ES-I3 (cell line): ENCODE data around the gene BTC.
"Not testable (repeated sequence)": the region's sequence is repeated elsewhere in the genome, so short reads cannot be mapped to it uniquely, and the experiment has no call there.

Experiments used
- H3K36me3 ChIP-seq: 2 replicates; pipeline ENCODE4 v1.6.1; 2013; ENCODE audit warnings: mild to moderate bottlenecking, low read length, control low read depth, moderate library complexity; ENCODE audit not compliant: insufficient read depth
- H3K4me1 ChIP-seq: 2 replicates; pipeline ENCODE4 v1.6.1; 2013; ENCODE audit warnings: mild to moderate bottlenecking, control low read depth, low read length; ENCODE audit not compliant: insufficient read depth
- H3K9ac ChIP-seq: 2 replicates; pipeline ENCODE4 v1.6.1; 2013; ENCODE audit warnings: low read depth, mild to moderate bottlenecking, low read length, moderate library complexity
- H3K9me3 ChIP-seq: 2 replicates; pipeline ENCODE4 v1.6.1; 2013; ENCODE audit warnings: mild to moderate bottlenecking, low read length, moderate library complexity; ENCODE audit not compliant: control insufficient read depth, insufficient read depth

The BTC gene

GRCh38 chr4:74794382-74795010 lies at the start of gene BTC:
Gene BTC, minus strand, starts transcription at chr4:74794523. Its CDS starts 198 bp downstream, at chr4:74794325.
- no peaks in the 10 kb centered on the region for H3K9me3 ChIP-seq
- H3K36me3 ChIP-seq: no peaks in the 10 kb centered on the region
- no peaks in the 10 kb centered on the region for H3K4me1 ChIP-seq
- peak within 1 kb of the TSS; percentile 70 for H3K9ac ChIP-seq

- Histone ChIP-seq H3K9me3 (no peaks in the 10 kb centered on the region), H3K4me1 (no peaks in the 10 kb centered on the region), H3K9ac (no peak overlapping the region), H3K36me3 (no peaks in the 10 kb centered on the region)
Measured at GRCh38 chr4:74840936-74841509, 46.7 kb upstream of the BTC start.

- H3K9ac ChIP-seq: no peak overlapping the region
- H3K4me1 ChIP-seq: no peaks in the 10 kb centered on the region
- H3K36me3 ChIP-seq: no peaks in the 10 kb centered on the region
- no peaks in the 10 kb centered on the region for H3K9me3 ChIP-seq
Measured at GRCh38 chr4:74838746-74839370, 44.5 kb upstream of the BTC start.

GRCh38 chr4:74830928-74831327 lies 36.6 kb upstream of the BTC start:
- Histone ChIP-seq H3K4me1 (no peaks in the 10 kb centered on the region), H3K9me3 (no peaks in the 10 kb centered on the region; the same call in 1 of the 2 replicates), H3K36me3 (no peaks in the 10 kb centered on the region), H3K9ac (no peak overlapping the region)

- no peaks in the 10 kb centered on the region for H3K36me3 ChIP-seq
- H3K9ac ChIP-seq: no peak overlapping the region
- H3K9me3 ChIP-seq: no peaks in the 10 kb centered on the region
- H3K4me1 ChIP-seq: 0 out of 2 replicates have a peak, but pooled peaks cover 5% of the 10 kb centered on the region
Measured at GRCh38 chr4:74823194-74823593, 28.9 kb upstream of the BTC start.

GRCh38 chr4:74822603-74823002 lies 28.3 kb upstream of the BTC start:
- Histone ChIP-seq H3K4me1 (0 out of 2 replicates have a peak, but pooled peaks cover 5% of the 10 kb centered on the region), H3K36me3 (no peaks in the 10 kb centered on the region), H3K9me3 (no peaks in the 10 kb centered on the region), H3K9ac (no peak overlapping the region)

- Histone ChIP-seq H3K36me3 (no peaks in the 10 kb centered on the region), H3K9me3 (no peaks in the 10 kb centered on the region), H3K9ac (no peak overlapping the region), H3K4me1 (0 out of 2 replicates have a peak, but pooled peaks cover 5% of the 10 kb centered on the region)
Measured at GRCh38 chr4:74821541-74821940, 27.2 kb upstream of the BTC start.

GRCh38 chr4:74814052-74814451 lies 19.7 kb upstream of the BTC start:
- H3K9ac ChIP-seq: no peak overlapping the region
- H3K4me1 ChIP-seq: no peaks in the 10 kb centered on the region
- H3K36me3 ChIP-seq: no peaks in the 10 kb centered on the region
- no peaks in the 10 kb centered on the region for H3K9me3 ChIP-seq

GRCh38 chr4:74812056-74812455 lies 17.7 kb upstream of the BTC start:
- H3K9ac ChIP-seq, H3K9me3 ChIP-seq, H3K4me1 ChIP-seq, H3K36me3 ChIP-seq: not testable (repeated sequence)

GRCh38 chr4:74805601-74806000 lies 11.3 kb upstream of the BTC start:
- Histone ChIP-seq H3K4me1 (no peaks in the 10 kb centered on the region), H3K9me3 (no peaks in the 10 kb centered on the region), H3K36me3 (no peaks in the 10 kb centered on the region), H3K9ac (no peak overlapping the region)

GRCh38 chr4:74800310-74800709 lies 6.0 kb upstream of the BTC start:
- Histone ChIP-seq H3K4me1 (no peaks in the 10 kb centered on the region), H3K36me3 (no peaks in the 10 kb centered on the region), H3K9me3 (no peaks in the 10 kb centered on the region), H3K9ac (no peak overlapping the region)

GRCh38 chr4:74796631-74797030 lies 2.3 kb upstream of the BTC start:
- Histone ChIP-seq H3K4me1 (no peaks in the 10 kb centered on the region), H3K9me3 (no peaks in the 10 kb centered on the region)

GRCh38 chr4:74793757-74794381 lies 454 bp downstream of the BTC start:
- peak overlapping the region; percentile 70 for H3K9ac ChIP-seq
- no peaks in the 10 kb centered on the region for H3K36me3 ChIP-seq
- H3K9me3 ChIP-seq: no peaks in the 10 kb centered on the region
- no peaks in the 10 kb centered on the region for H3K4me1 ChIP-seq

More at GRCh38 chr4:74796631-74797030, 2.3 kb upstream of the BTC start:
- no peak overlapping the region for H3K9ac ChIP-seq
- no peaks in the 10 kb centered on the region for H3K36me3 ChIP-seq

GRCh38 chr4:74790652-74791051 lies 3.7 kb downstream of the BTC start:
- 0 out of 2 replicates have a peak, but pooled peaks cover 3% of the 10 kb centered on the region for H3K4me1 ChIP-seq
- no peaks in the 10 kb centered on the region for H3K9me3 ChIP-seq
- no peaks in the 10 kb centered on the region for H3K36me3 ChIP-seq
- H3K9ac ChIP-seq: no peak overlapping the region
